ENCODE results near the gene CUX1.

The CUX1 gene

DNA sequence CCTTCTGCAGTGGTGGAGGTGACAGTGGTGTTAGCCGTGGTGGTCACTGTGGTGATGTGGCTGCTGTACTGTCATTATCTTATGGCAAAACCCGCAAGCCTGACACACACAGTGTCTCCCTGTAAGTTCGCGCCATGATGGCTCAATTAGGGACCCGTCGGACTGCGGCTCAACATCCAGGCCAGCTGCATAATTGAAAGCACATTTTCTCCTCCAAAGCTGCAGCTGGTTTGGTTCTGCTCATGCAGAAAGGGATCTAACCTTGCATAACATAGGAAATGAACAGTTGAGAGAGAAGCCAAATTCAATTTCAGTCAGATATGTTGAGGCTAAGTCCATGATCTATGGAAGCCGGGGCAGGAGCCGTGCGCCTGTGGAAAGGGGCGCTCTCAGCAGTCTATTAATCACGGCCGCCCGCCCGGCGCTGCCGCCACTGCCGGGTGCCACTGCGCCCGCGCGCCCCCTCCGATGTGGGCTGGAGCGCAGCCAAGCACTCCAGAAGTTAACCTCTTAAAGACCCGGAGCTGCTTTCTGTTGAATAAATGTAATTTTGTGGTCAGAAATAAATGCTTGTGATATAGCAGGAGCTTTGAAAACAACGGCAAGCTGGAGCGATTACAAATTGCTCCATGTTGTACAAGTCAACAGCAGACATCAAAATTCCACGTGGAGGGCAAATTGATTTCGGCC lies 227.7 kb downstream of the CUX1 start (continued):
- peak; percentile 47; the same call in 1 of the 2 replicates for TF ChIP-seq ZNF2 (tag by site-specific recombination; IDR thresholded peaks at IDR 0.05)
- TF ChIP-seq, protein P1, sequence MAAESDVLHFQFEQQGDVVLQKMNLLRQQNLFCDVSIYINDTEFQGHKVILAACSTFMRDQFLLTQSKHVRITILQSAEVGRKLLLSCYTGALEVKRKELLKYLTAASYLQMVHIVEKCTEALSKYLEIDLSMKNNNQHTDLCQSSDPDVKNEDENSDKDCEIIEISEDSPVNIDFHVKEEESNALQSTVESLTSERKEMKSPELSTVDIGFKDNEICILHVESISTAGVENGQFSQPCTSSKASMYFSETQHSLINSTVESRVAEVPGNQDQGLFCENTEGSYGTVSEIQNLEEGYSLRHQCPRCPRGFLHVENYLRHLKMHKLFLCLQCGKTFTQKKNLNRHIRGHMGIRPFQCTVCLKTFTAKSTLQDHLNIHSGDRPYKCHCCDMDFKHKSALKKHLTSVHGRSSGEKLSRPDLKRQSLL (tag by site-specific recombination; IDR thresholded peaks at IDR 0.05), result peak; percentile 56; the same call in 1 of the 2 replicates
- TF ChIP-seq, protein P2, sequence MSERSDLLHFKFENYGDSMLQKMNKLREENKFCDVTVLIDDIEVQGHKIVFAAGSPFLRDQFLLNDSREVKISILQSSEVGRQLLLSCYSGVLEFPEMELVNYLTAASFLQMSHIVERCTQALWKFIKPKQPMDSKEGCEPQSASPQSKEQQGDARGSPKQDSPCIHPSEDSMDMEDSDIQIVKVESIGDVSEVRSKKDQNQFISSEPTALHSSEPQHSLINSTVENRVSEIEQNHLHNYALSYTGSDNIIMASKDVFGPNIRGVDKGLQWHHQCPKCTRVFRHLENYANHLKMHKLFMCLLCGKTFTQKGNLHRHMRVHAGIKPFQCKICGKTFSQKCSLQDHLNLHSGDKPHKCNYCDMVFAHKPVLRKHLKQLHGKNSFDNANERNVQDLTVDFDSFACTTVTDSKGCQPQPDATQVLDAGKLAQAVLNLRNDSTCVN (tag by site-specific recombination; optimal IDR thresholded peaks at IDR 0.05), result peak; percentile 61
- TF ChIP-seq, protein P3, sequence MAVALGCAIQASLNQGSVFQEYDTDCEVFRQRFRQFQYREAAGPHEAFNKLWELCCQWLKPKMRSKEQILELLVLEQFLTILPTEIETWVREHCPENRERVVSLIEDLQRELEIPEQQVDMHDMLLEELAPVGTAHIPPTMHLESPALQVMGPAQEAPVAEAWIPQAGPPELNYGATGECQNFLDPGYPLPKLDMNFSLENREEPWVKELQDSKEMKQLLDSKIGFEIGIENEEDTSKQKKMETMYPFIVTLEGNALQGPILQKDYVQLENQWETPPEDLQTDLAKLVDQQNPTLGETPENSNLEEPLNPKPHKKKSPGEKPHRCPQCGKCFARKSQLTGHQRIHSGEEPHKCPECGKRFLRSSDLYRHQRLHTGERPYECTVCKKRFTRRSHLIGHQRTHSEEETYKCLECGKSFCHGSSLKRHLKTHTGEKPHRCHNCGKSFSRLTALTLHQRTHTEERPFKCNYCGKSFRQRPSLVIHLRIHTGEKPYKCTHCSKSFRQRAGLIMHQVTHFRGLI (tag by site-specific recombination; IDR thresholded peaks at IDR 0.05), result peak; percentile 31; the same call in 1 of the 2 replicates
- 0 out of 2 replicates have a peak, but pooled peaks have one; percentile 21 for TF ChIP-seq ZXDB (tag by site-specific recombination; IDR thresholded peaks at IDR 0.05)
- TF ChIP-seq ZNF24 (tag by site-specific recombination; IDR thresholded peaks at IDR 0.05), result no peak
- no peak for TF ChIP-seq ZNF768 (tag by site-specific recombination; IDR thresholded peaks at IDR 0.05)
- TF ChIP-seq ZBTB17 (tag by site-specific recombination; IDR thresholded peaks at IDR 0.05), result peak; percentile 64

- Histone ChIP-seq H3K27ac (ENCODE audit: extremely low read depth, low read depth, low read length) (no peak overlapping the region), H3K9me3 (ENCODE audit: control insufficient read depth, insufficient read depth, low read depth, low read length) (no peaks in the 10 kb centered on the region), H3K4me3 (ENCODE audit: low read depth, low read length) (no peak overlapping the region), H3K4me1 (ENCODE audit: control insufficient read depth, insufficient read depth, low read length) (peaks cover 6% of the 10 kb centered on the region), H3K36me3 (ENCODE audit: control insufficient read depth in 2 of 2, insufficient read depth in 1 of 2, low read length in 2 of 2) (no peaks in the 10 kb centered on the region)
- ChIA-PET CTCF (no interaction called here), POLR2A (interaction anchor here (1.5 kb wide), 1 partner anchor 18 kb away, joined by 4 read pairs; no protein-coding TSS in a partner anchor)
- TF ChIP-seq ZNF184 (tag by site-specific recombination; IDR thresholded peaks at IDR 0.05), result no peak
- no peak for TF ChIP-seq ZNF473 (tag by site-specific recombination; IDR thresholded peaks at IDR 0.05)
- TF ChIP-seq KLF10 (tag by site-specific recombination; IDR thresholded peaks at IDR 0.05), result no peak
- TF ChIP-seq ZNF48 (tag by site-specific recombination; IDR thresholded peaks at IDR 0.05), result no peak
- no peak for TF ChIP-seq ZNF624 (tag by site-specific recombination; IDR thresholded peaks at IDR 0.05)
- no peak for TF ChIP-seq ZNF274 (IDR thresholded peaks at IDR 0.05; ENCODE audit: low read length)
- no peak for TF ChIP-seq ZNF274 (tag by site-specific recombination; IDR thresholded peaks at IDR 0.05; ENCODE audit: borderline replicate concordance)
- no peak for TF ChIP-seq ZNF292 (tag by site-specific recombination; IDR thresholded peaks at IDR 0.05; ENCODE audit: borderline replicate concordance, low read depth)
- TF ChIP-seq PRDM2 (tag by site-specific recombination; IDR thresholded peaks at IDR 0.05; ENCODE audit: borderline replicate concordance), result no peak
- no peak for TF ChIP-seq ZBTB10 (tag by site-specific recombination; IDR thresholded peaks at IDR 0.05)
These were observed 228.4 kb downstream of the CUX1 start for GRCh38 chr7:102045681-102046372.
